Fibroblast of skin of left biceps (primary cell): ENCODE results near the gene EPHB2.

Experiments used
- DNase-seq, 2 experiments: peaks; one replicate each; pipeline ENCODE4 v3.0.0-alpha.2; 2013; ENCODE audit warnings: low read depth in 2 of 2

EPHB2 gene

GRCh38 chr1:22780696-22781095 lies 70.1 kb downstream of the EPHB2 start:
- no peak for DNase-seq

GRCh38 chr1:22781483-22781882 lies 70.8 kb downstream of the EPHB2 start:
- DNase-seq: no peak

- DNase-seq: no peak
Observed at GRCh38 chr1:22782406-22782805, 71.8 kb downstream of the EPHB2 start.

GRCh38 chr1:22784317-22784716 lies 73.7 kb downstream of the EPHB2 start:
- DNase-seq: no peak

GRCh38 chr1:22784737-22785136 lies 74.1 kb downstream of the EPHB2 start:
- no peak for DNase-seq

GRCh38 chr1:22786101-22786500 lies 75.5 kb downstream of the EPHB2 start:
- DNase-seq: no peak

GRCh38 chr1:22786719-22787489 lies 76.3 kb downstream of the EPHB2 start:
- no peak for DNase-seq

- DNase-seq: no peak
Observed at GRCh38 chr1:22787636-22788035, 77.0 kb downstream of the EPHB2 start.

GRCh38 chr1:22788254-22788661 lies 77.6 kb downstream of the EPHB2 start:
- no peak for DNase-seq

- no peak for DNase-seq
Observed at GRCh38 chr1:22789356-22789994, 78.8 kb downstream of the EPHB2 start.

GRCh38 chr1:22790232-22791008 lies 79.8 kb downstream of the EPHB2 start:
- no peak for DNase-seq

- no peak for DNase-seq
Observed at GRCh38 chr1:22791831-22792347, 81.2 kb downstream of the EPHB2 start.

GRCh38 chr1:22792396-22793160 lies 81.9 kb downstream of the EPHB2 start:
- no peak for DNase-seq

- DNase-seq: no peak
Observed at GRCh38 chr1:22793647-22794046, 83.0 kb downstream of the EPHB2 start.

- DNase-seq: no peak
Observed at GRCh38 chr1:22794647-22795365, 84.2 kb downstream of the EPHB2 start.

GRCh38 chr1:22795366-22795714 lies 84.7 kb downstream of the EPHB2 start:
- DNase-seq: no peak

- no peak for DNase-seq
Observed at GRCh38 chr1:22796642-22797041, 86.0 kb downstream of the EPHB2 start.

GRCh38 chr1:22798083-22798482 lies 87.4 kb downstream of the EPHB2 start:
- no peak for DNase-seq

- no peak for DNase-seq
Observed at GRCh38 chr1:22799971-22800370, 89.3 kb downstream of the EPHB2 start.

- DNase-seq: no peak
Observed at GRCh38 chr1:22800629-22801028, 90.0 kb downstream of the EPHB2 start.

GRCh38 chr1:22801347-22801746 lies 90.7 kb downstream of the EPHB2 start:
- DNase-seq: no peak
